CD4-positive, CD25-positive, alpha-beta regulatory T cell (primary cell): ENCODE results near the gene PLK2. TPM values are rescaled to one million over a fixed set of nuclear protein-coding genes. Genes with fewer than 3 reads are reported as not detected.

Experiments used
- ATAC-seq, 2 donors: fragments of 150-1000 bp; cut with Tn5 transposase; one replicate each; pipeline ENCODE4 v1.10.0; 2021; ENCODE audit warnings: low read depth in 2 of 2, moderate number of reproducible peaks in 2 of 2, moderate library complexity in 1 of 2
- DNase-seq, 3 donors: peaks; one replicate each; pipeline versions ENCODE4 v3.0.0 to v3.0.0-alpha.2; 2012 to 2022; ENCODE audit warnings: mixed read lengths in 1 of 3
- H3K27ac ChIP-seq: one replicate; pipeline ENCODE4 v1.7.0; 2013; ENCODE audit warnings: mild to moderate bottlenecking, low read length; ENCODE audit not compliant: insufficient read depth, poor library complexity, severe bottlenecking
- H3K27me3 ChIP-seq: one replicate; pipeline ENCODE4 v1.7.0; 2013; ENCODE audit warnings: low read length; ENCODE audit not compliant: control insufficient read depth, insufficient read depth
- H3K36me3 ChIP-seq: one replicate; pipeline ENCODE4 v1.7.0; 2013; ENCODE audit warnings: mild to moderate bottlenecking, low read length, moderate library complexity; ENCODE audit not compliant: control insufficient read depth, insufficient read depth
- H3K4me1 ChIP-seq: 2 replicates; pipeline ENCODE4 v1.7.0; 2013; ENCODE audit warnings: mild to moderate bottlenecking, low read length; ENCODE audit not compliant: insufficient read depth, control insufficient read depth, poor library complexity, severe bottlenecking
- H3K4me3 ChIP-seq: one replicate; pipeline ENCODE4 v1.7.0; 2013; ENCODE audit warnings: low read depth, mild to moderate bottlenecking, low read length, moderate library complexity
- H3K9me3 ChIP-seq, 2 experiments: 1 replicate in 1 of 2; 2 replicates in 1 of 2; pipeline ENCODE4 v1.7.0; 2013; ENCODE audit warnings: low read length in 2 of 2, mild to moderate bottlenecking in 1 of 2, moderate library complexity in 1 of 2; ENCODE audit not compliant: control insufficient read depth in 2 of 2
- H3K27ac Mint-ChIP-seq, 3 donors: one replicate each; pipeline ENCODE4 v1.8.0; 2020 to 2022; ENCODE audit warnings: mild to moderate bottlenecking in 3 of 3, mixed read lengths in 3 of 3, moderate library complexity in 2 of 3
- H3K27me3 Mint-ChIP-seq: one replicate; pipeline ENCODE4 v1.8.0; 2022; ENCODE audit warnings: mild to moderate bottlenecking, mixed read lengths
- H3K36me3 Mint-ChIP-seq: one replicate; pipeline ENCODE4 v1.8.0; 2020; ENCODE audit warnings: mixed read lengths
- H3K4me1 Mint-ChIP-seq, 4 donors: one replicate each; pipeline ENCODE4 v1.8.0; 2020 to 2022; ENCODE audit warnings: mixed read lengths in 4 of 4, mild to moderate bottlenecking in 1 of 4
- H3K4me3 Mint-ChIP-seq, 4 donors: one replicate each; pipeline ENCODE4 v1.8.0; 2020 to 2022; ENCODE audit warnings: mild to moderate bottlenecking in 4 of 4, mixed read lengths in 4 of 4, moderate library complexity in 3 of 4
- H3K9me3 Mint-ChIP-seq, 7 donors: one replicate each; pipeline ENCODE4 v1.8.0; 2020 to 2022; ENCODE audit warnings: mixed read lengths in 7 of 7, mild to moderate bottlenecking in 3 of 7, moderate library complexity in 2 of 7
- polyA plus RNA-seq, 4 donors: library from polyadenylated mRNA; unstranded; fragments of 300-500 nt; fragmentation: Illumina TruSeq; gene quantifications; one replicate each; pipeline ENCODE4 v1.2.3, GENCODE V29; 2021
- total RNA-seq: library from RNA; stranded (reverse); gene quantifications from one replicate; pipeline ENCODE4 v1.2.3, GENCODE V29; 2022

Gene PLK2
- total and polyA plus RNA-seq, 5 donors from 2014 or later: 1.4 to 15.8 (median 1.8) TPM; not detected in 2

DNA sequence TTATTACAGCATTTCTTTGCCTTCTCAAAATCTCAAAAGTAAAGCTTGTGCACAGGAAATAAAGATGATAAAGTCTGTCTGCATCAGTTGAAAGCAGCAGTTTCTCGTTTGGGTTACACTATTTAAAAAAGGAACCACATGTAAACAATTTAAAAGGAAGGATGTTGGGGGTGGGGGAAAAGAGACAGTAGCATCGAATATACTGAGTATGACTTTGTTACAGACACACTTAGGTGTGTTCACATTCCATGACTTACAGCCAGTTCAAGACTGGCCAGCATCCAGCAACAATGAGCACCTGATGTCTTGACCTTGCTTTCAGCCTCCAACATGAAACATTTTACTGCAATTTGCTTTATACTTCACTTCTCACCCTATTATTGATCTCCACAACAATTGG, 40.1 kb upstream of the PLK2 start:
- no peaks in the 10 kb centered on the region for H3K9me3 ChIP-seq
- no peaks in the 10 kb centered on the region for H3K36me3 ChIP-seq
- H3K4me1 ChIP-seq: no peaks in the 10 kb centered on the region
- peaks cover 0 to 4% (median 2%) of the 10 kb centered on the region in 4 donors for H3K4me1 Mint-ChIP-seq
- no peak overlapping the region for H3K4me3 ChIP-seq
- DNase-seq (peak in 1 of 3 donors; percentile 16), ATAC-seq (no peak)
- H3K36me3 Mint-ChIP-seq: no peaks in the 10 kb centered on the region
- H3K27me3 Mint-ChIP-seq: peaks cover 11% of the 10 kb centered on the region
- H3K27ac ChIP-seq: no peak overlapping the region
- no peak overlapping the region for H3K27ac Mint-ChIP-seq
- no peak overlapping the region for H3K4me3 Mint-ChIP-seq
- H3K9me3 Mint-ChIP-seq: no peaks in the 10 kb centered on the region
- H3K27me3 ChIP-seq: peaks cover 3% of the 10 kb centered on the region

DNA sequence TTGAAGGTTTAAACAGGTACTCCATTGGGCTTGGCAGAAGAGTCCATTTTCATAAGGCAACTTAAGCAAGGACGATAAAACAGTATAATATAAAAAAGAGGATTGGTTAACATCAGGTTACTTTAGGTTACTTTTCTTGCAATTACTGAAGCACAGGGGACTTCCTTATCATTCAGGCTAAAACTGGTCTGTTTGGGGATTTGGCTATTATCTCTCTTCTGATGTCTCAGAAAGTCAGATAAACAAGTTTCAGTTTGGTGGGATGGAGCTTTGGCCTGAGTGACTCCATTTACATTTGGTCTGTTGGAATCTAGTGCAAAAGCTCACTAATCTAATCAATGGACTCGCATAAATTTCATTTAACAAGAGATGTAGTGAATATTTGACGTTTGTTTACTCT, 39.3 kb upstream of the PLK2 start:
- Histone ChIP-seq H3K4me3 (no peak overlapping the region), H3K4me1 (no peaks in the 10 kb centered on the region), H3K36me3 (no peaks in the 10 kb centered on the region), H3K27me3 (peaks cover 4% of the 10 kb centered on the region), H3K27ac (no peak overlapping the region), H3K9me3 (no peaks in the 10 kb centered on the region)
- Mint-ChIP-seq H3K36me3 (no peaks in the 10 kb centered on the region), H3K27ac (no peak overlapping the region), H3K4me1 (peaks cover 0 to 4% (median 2%) of the 10 kb centered on the region in 4 donors), H3K4me3 (peak overlapping the region in 1 of 4 donors; percentile 64), H3K9me3 (no peaks in the 10 kb centered on the region), H3K27me3 (peaks cover 11% of the 10 kb centered on the region)
- ATAC-seq (no peak), DNase-seq (no peak)

DNA sequence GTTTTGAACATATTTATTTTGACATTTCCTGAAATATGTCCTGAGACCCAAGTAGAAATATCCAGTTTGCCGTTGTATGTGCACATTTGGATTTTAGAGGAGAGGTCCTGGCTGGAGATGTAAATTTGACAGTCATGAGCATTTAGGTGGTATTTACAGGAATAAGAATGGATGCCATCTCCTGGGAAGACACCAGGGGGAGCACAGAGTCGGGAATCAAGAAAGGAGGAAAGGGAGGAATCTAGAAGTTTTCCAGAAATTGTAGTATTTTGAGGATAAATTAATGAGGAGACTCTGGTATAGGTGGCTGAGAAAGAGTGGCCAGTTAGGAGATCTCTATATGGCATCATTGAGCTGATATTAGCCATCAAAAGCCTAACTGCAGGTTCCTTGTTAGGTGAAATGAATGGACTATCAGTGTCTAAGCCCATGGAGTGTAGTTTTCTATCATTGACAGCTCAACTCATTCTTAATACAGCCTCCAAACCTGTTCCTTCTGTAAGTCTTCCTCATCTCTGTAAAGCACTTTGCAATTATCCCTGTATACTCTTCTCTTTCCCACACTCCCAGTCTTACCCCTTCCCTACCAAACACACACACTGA, 38.6 kb upstream of the PLK2 start:
- H3K27ac Mint-ChIP-seq: no peak overlapping the region
- Histone ChIP-seq H3K4me1 (no peaks in the 10 kb centered on the region), H3K36me3 (no peaks in the 10 kb centered on the region)

DNA sequence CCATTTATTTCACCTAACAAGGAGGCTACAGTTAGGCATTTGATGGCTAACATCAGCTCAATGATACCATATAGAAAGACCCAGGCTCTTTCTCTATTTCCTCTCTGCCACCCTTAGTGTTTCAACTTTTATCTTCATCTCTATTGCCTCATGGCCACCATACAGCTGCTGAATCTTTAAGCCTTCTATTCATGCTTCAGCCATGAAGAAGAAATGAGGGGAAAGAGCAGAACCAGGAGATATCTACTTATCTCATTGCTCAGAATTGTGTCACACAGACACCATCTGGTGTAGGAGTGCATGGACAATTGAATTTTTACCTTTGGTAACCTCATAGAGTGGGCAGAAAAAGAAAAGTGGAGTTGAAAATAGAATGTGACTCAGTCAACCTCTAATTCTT, 38.0 kb upstream of the PLK2 start:
- no peak overlapping the region for H3K27ac ChIP-seq
- no peaks in the 10 kb centered on the region for H3K9me3 ChIP-seq
- ATAC-seq (no peak), DNase-seq (no peak)
- Mint-ChIP-seq H3K9me3 (no peaks in the 10 kb centered on the region), H3K4me3 (no peak overlapping the region), H3K4me1 (peaks cover 0 to 4% (median 2%) of the 10 kb centered on the region in 4 donors), H3K27ac (no peak overlapping the region), H3K27me3 (peaks cover 11% of the 10 kb centered on the region), H3K36me3 (no peaks in the 10 kb centered on the region)
- peaks cover 6% of the 10 kb centered on the region for H3K27me3 ChIP-seq
- no peaks in the 10 kb centered on the region for H3K4me1 ChIP-seq
- H3K36me3 ChIP-seq: no peaks in the 10 kb centered on the region
- H3K4me3 ChIP-seq: no peak overlapping the region

More for the DNA sequence above, 38.6 kb upstream of the PLK2 start:
- no peak overlapping the region for H3K4me3 ChIP-seq
- no peak overlapping the region for H3K27ac ChIP-seq
- ATAC-seq (no peak), DNase-seq (no peak)
- Mint-ChIP-seq H3K4me1 (peaks cover 0 to 4% (median 2%) of the 10 kb centered on the region in 4 donors), H3K36me3 (no peaks in the 10 kb centered on the region), H3K27me3 (peaks cover 11% of the 10 kb centered on the region), H3K4me3 (no peak overlapping the region), H3K9me3 (no peaks in the 10 kb centered on the region)
- H3K27me3 ChIP-seq: peaks cover 6% of the 10 kb centered on the region
- no peaks in the 10 kb centered on the region for H3K9me3 ChIP-seq

DNA sequence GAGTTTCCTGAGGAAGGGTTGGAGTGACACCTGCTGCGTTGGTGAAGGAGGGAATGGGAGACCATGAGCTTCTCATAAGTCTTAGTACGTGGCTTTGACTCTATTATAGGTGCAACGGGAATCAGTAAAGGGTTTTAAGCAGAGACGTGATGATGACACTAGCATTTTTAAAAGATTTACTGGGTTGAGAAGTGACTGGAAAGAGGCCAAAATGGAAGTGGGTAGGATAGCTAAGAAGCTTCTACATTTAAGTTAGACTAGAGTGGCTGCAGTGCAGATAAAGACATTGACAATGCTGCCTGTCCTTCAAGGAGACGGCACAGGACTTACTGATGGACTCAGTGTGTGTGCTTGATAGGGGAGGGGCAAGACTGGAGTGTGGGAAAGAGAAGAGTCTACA, 37.5 kb upstream of the PLK2 start:
- no peaks in the 10 kb centered on the region for H3K36me3 ChIP-seq
- no peaks in the 10 kb centered on the region for H3K4me1 ChIP-seq
- DNase-seq: no peak
- H3K4me1 Mint-ChIP-seq: peaks cover 0 to 4% (median 2%) of the 10 kb centered on the region in 4 donors
- H3K36me3 Mint-ChIP-seq: no peaks in the 10 kb centered on the region
- H3K27ac Mint-ChIP-seq: no peak overlapping the region
- H3K4me3 Mint-ChIP-seq: no peak overlapping the region
- no peak overlapping the region for H3K27ac ChIP-seq
- H3K27me3 ChIP-seq: peaks cover 6% of the 10 kb centered on the region
- no peaks in the 10 kb centered on the region for H3K9me3 ChIP-seq
- no peak for ATAC-seq
- peaks cover 11% of the 10 kb centered on the region for H3K27me3 Mint-ChIP-seq
- H3K4me3 ChIP-seq: no peak overlapping the region
- H3K9me3 Mint-ChIP-seq: no peaks in the 10 kb centered on the region

DNA sequence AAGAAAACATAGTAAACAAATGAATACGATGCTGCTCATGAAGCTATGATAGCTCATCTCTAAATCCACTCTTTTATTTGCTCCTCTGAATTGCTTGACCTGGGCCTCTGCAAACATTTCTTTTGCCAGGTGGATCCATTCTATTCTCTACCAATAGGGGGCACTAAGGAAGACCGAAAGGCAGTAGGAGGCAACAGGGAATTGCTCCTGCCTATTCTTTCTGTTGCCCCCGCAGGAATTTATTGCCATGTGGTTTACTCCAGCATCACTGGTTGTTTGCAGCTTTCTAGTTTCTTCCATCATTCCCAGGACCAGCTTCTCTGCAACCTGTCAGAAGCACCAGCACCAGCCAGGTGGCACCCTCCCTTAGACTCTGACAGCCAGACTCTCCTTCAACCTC, 36.6 kb upstream of the PLK2 start:
- Mint-ChIP-seq H3K27me3 (peaks cover 11% of the 10 kb centered on the region), H3K4me3 (no peak overlapping the region)

DNA sequence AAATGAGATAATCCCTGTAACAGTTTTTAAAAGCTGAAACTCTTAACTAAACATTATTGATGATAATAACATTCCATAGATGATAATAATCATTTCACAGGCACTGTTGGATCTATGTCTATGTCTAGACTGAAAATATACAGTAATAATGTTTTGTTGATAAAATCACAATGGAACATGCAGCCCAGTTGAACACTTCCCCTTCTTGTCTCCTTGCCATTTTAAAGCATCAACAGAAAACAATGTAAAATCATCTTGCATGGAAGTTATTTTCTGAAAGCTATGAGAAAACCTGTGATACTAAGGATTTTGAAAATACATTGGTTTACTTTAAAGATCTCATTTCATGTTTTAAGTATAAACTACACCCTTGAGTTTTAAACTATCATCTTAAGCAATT, 33.3 kb upstream of the PLK2 start:
- H3K27ac Mint-ChIP-seq: no peak overlapping the region
- H3K27me3 Mint-ChIP-seq: peaks cover 16% of the 10 kb centered on the region

More for the DNA sequence above, 36.6 kb upstream of the PLK2 start:
- Histone ChIP-seq H3K27ac (no peak overlapping the region), H3K36me3 (no peaks in the 10 kb centered on the region), H3K9me3 (no peaks in the 10 kb centered on the region), H3K4me3 (no peak overlapping the region), H3K4me1 (no peaks in the 10 kb centered on the region), H3K27me3 (peaks cover 6% of the 10 kb centered on the region)
- Mint-ChIP-seq H3K9me3 (no peaks in the 10 kb centered on the region), H3K36me3 (no peaks in the 10 kb centered on the region), H3K4me1 (peaks cover 0 to 4% (median 2%) of the 10 kb centered on the region in 4 donors), H3K27ac (no peak overlapping the region)
- no peak for DNase-seq
- ATAC-seq: no peak

DNA sequence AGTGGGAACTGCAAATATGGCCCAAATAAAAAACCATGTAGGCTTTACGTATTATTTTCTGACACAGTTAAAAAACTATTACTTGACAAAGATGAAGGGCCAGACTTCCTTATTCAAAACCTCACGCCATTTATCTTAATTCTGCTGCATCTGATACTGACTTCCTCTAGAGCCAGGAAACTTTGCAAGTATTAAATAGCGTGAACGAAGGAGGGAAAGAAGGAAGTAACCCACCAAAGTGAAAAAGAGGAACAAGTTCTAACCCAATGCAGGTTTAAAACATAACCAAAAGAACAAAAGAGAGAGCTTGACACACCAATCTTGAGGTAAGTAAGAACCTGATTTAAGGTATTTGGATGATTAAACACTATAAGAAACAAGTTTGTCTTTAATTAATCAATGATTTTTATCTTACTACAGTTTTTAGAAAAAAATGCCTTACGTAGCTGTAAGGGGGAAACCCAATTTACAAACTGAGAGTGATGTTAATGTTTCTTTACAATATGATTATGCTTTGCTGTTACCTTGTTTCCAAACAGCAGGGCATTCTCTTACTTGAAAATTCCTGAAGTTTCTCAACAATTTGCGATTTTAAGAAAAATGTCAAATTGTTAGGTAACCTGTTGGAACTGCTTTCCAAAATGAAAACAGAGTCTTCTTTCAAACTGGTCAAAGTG, 31.5 kb upstream of the PLK2 start, which contains the start of gene GAPT:
Gene GAPT (plus strand): TSS at position 220 of the 677 bp plus-strand sequence. CDS start 3,102 bp downstream, outside the sequence.
- no peaks in the 10 kb centered on the region for H3K4me1 Mint-ChIP-seq

More for the DNA sequence above, 33.3 kb upstream of the PLK2 start:
- Histone ChIP-seq H3K27ac (no peak overlapping the region), H3K9me3 (no peaks in the 10 kb centered on the region), H3K36me3 (no peaks in the 10 kb centered on the region), H3K4me3 (no peak overlapping the region), H3K27me3 (peaks cover 8% of the 10 kb centered on the region), H3K4me1 (no peaks in the 10 kb centered on the region)
- Mint-ChIP-seq H3K4me1 (no peaks in the 10 kb centered on the region), H3K36me3 (no peaks in the 10 kb centered on the region), H3K4me3 (no peak overlapping the region), H3K9me3 (no peaks in the 10 kb centered on the region)
- no peak for DNase-seq
- no peak for ATAC-seq

More for the DNA sequence above, 31.5 kb upstream of the PLK2 start, which contains the start of gene GAPT:
- no peak for DNase-seq
- H3K36me3 Mint-ChIP-seq: no peaks in the 10 kb centered on the region
- H3K27ac Mint-ChIP-seq: peak within 1 kb of the TSS in 1 of 3 donors; percentile 45
- peaks cover 11% of the 10 kb centered on the region for H3K27me3 Mint-ChIP-seq
- no peak within 1 kb of the TSS for H3K4me3 Mint-ChIP-seq
- Histone ChIP-seq H3K36me3 (no peaks in the 10 kb centered on the region), H3K27me3 (peaks cover 8% of the 10 kb centered on the region), H3K4me3 (no peak within 1 kb of the TSS), H3K27ac (no peak within 1 kb of the TSS), H3K4me1 (no peaks in the 10 kb centered on the region), H3K9me3 (no peaks in the 10 kb centered on the region)
- no peaks in the 10 kb centered on the region for H3K9me3 Mint-ChIP-seq
- ATAC-seq: no peak
